ENCODE results near the gene RC3H1. TPM values are rescaled to one million over a fixed set of nuclear protein-coding genes. Genes with fewer than 3 reads are reported as not detected.

RC3H1 gene
- total and polyA plus RNA-seq, 2 of the 13 experiments (the other 11 are each of a cell fraction or from before 2014, with no cell fraction given) = 11.2 to 19.6 TPM

GRCh38 chr1:174022080-174022975, at the start of gene RC3H1 (continued):
- TF ChIP-seq ZNF367 (CRISPR knock-in tag; IDR thresholded peaks at IDR 0.05; ENCODE audit: borderline replicate concordance) = no peak
- TF ChIP-seq MTF1 (CRISPR knock-in tag; IDR thresholded peaks at IDR 0.05) = no peak
- TF ChIP-seq PPARG (CRISPR knock-in tag; conservative IDR thresholded peaks at IDR 0.05) = peak; percentile 33; the same call in 1 of the 2 replicates
- no peak for TF ChIP-seq CREB3 (CRISPR knock-in tag; IDR thresholded peaks at IDR 0.05)
- TF ChIP-seq ZNF501 (CRISPR knock-in tag; IDR thresholded peaks at IDR 0.05) = peak; percentile 65
- TF ChIP-seq POLR2AphosphoS5 (IDR thresholded peaks at IDR 0.05; ENCODE audit: low read depth, low read length) = peak; percentile 91
- no peak for TF ChIP-seq ZBTB34 (CRISPR knock-in tag; IDR thresholded peaks at IDR 0.05)
- TF ChIP-seq RARG (CRISPR knock-in tag; IDR thresholded peaks at IDR 0.05; ENCODE audit: low read depth) = 0 out of 2 replicates have a peak, but pooled peaks have one; percentile 32
- TF ChIP-seq YY1 (IDR thresholded peaks at IDR 0.05; ENCODE audit: insufficient read depth, insufficient replicate concordance, low read depth, low read length) = peak; percentile 91
- peak; percentile 42; the same call in 1 of the 2 replicates for TF ChIP-seq POGZ (CRISPR knock-in tag; IDR thresholded peaks at IDR 0.05)
- TF ChIP-seq FOXA1 (IDR thresholded peaks at IDR 0.05) = no peak
- TF ChIP-seq FOXA1 (CRISPR knock-in tag; IDR thresholded peaks at IDR 0.05) = no peak
- TF ChIP-seq ZNF30 (CRISPR knock-in tag; IDR thresholded peaks at IDR 0.05) = 0 out of 2 replicates have a peak, but pooled peaks have one; percentile 4
- TF ChIP-seq MED8 (CRISPR knock-in tag; IDR thresholded peaks at IDR 0.05; ENCODE audit: insufficient replicate concordance) = no peak
- TF ChIP-seq SRSF1 (optimal IDR thresholded peaks at IDR 0.05; ENCODE audit: low read depth, low read length) = no peak
- 0 out of 2 replicates have a peak, but pooled peaks have one; percentile 35 for TF ChIP-seq ARNTL (CRISPR knock-in tag; IDR thresholded peaks at IDR 0.05)
- TF ChIP-seq ZSCAN9 (CRISPR knock-in tag; IDR thresholded peaks at IDR 0.05; ENCODE audit: borderline replicate concordance) = 0 out of 2 replicates have a peak, but pooled peaks have one; percentile 35
- no peak for TF ChIP-seq SP1 (IDR thresholded peaks at IDR 0.05)
- peak; percentile 87 for TF ChIP-seq SP1 (CRISPR knock-in tag; IDR thresholded peaks at IDR 0.05)
- peak; percentile 19 for TF ChIP-seq ZNF329 (CRISPR knock-in tag; IDR thresholded peaks at IDR 0.05; ENCODE audit: low read depth)
- peak; percentile 65; the same call in 1 of the 2 replicates for TF ChIP-seq ZNF557 (CRISPR knock-in tag; IDR thresholded peaks at IDR 0.05)
- TF ChIP-seq AGO2 (optimal IDR thresholded peaks at IDR 0.05; ENCODE audit: low read depth, low read length) = peak; percentile 69
- TF ChIP-seq KLF11 (CRISPR knock-in tag; IDR thresholded peaks at IDR 0.05) = peak; percentile 79; the same call in 1 of the 2 replicates
- TF ChIP-seq SATB2 (CRISPR knock-in tag; IDR thresholded peaks at IDR 0.05) = no peak
- TF ChIP-seq MAFF (IDR thresholded peaks at IDR 0.05; ENCODE audit: low read depth, low read length) = no peak
- peak; percentile 29; the same call in 1 of the 2 replicates for TF ChIP-seq HDAC2 (CRISPR knock-in tag; IDR thresholded peaks at IDR 0.05)
- no peak for TF ChIP-seq NFE2L1 (CRISPR knock-in tag; IDR thresholded peaks at IDR 0.05; ENCODE audit: borderline replicate concordance)
- 0 out of 2 replicates have a peak, but pooled peaks have one; percentile 17 for TF ChIP-seq ZFP36L1 (CRISPR knock-in tag; IDR thresholded peaks at IDR 0.05)
- TF ChIP-seq ZNF275 (CRISPR knock-in tag; IDR thresholded peaks at IDR 0.05; ENCODE audit: borderline replicate concordance) = no peak

Data from HepG2 (cell line).